ENCODE measurements around the gene DSCAML1. TPM values are rescaled to one million over a fixed set of nuclear protein-coding genes. Genes with fewer than 3 reads are reported as not detected.

The DSCAML1 gene
- total RNA-seq, 2 experiments from 2014 or later = 0.29 to 0.67 TPM

- intact Hi-C loops (cut with micrococcal nuclease) = no loop called here
- ChIA-PET CTCF (no interaction called here), POLR2A (no interaction called here)
- Mint-ChIP-seq H3K4me3 (no peak overlapping the region), H3K27me3 (peaks cover 2% of the 10 kb centered on the region), H3K36me3 (no peaks in the 10 kb centered on the region), H3K9me3 (no peaks in the 10 kb centered on the region), H3K27ac (no peak overlapping the region), H3K4me1 (ENCODE audit: low read depth) (no peaks in the 10 kb centered on the region)
- no peak for DNase-seq
Observed at GRCh38 chr11:117649296-117650055, 147.5 kb downstream of the DSCAML1 start.

GRCh38 chr11:117647872-117648271, 149.1 kb downstream of the DSCAML1 start:
- H3K27me3 Mint-ChIP-seq = peaks cover 4% of the 10 kb centered on the region
- H3K27ac Mint-ChIP-seq = no peak overlapping the region
- no peak overlapping the region for H3K4me3 Mint-ChIP-seq
- no peaks in the 10 kb centered on the region for H3K36me3 Mint-ChIP-seq
- DNase-seq = no peak
- intact Hi-C loops (cut with micrococcal nuclease) = no loop called here
- CTCF ChIA-PET = no interaction called here
- no peaks in the 10 kb centered on the region for H3K9me3 Mint-ChIP-seq
- POLR2A ChIA-PET = no interaction called here
- H3K4me1 Mint-ChIP-seq (ENCODE audit: low read depth) = no peaks in the 10 kb centered on the region

GRCh38 chr11:117647207-117647606, 149.8 kb downstream of the DSCAML1 start:
- H3K27me3 Mint-ChIP-seq = peaks cover 4% of the 10 kb centered on the region
- H3K4me1 Mint-ChIP-seq (ENCODE audit: low read depth) = no peaks in the 10 kb centered on the region
- H3K4me3 Mint-ChIP-seq = no peak overlapping the region
- DNase-seq = no peak
- CTCF ChIA-PET = no interaction called here
- H3K36me3 Mint-ChIP-seq = no peaks in the 10 kb centered on the region
- intact Hi-C loops (cut with micrococcal nuclease) = no loop called here
- no peaks in the 10 kb centered on the region for H3K9me3 Mint-ChIP-seq
- H3K27ac Mint-ChIP-seq = no peak overlapping the region
- POLR2A ChIA-PET = no interaction called here

GRCh38 chr11:117646411-117646810, 150.6 kb downstream of the DSCAML1 start:
- intact Hi-C loops (cut with micrococcal nuclease) = no loop called here
- POLR2A ChIA-PET = no interaction called here
- H3K27me3 Mint-ChIP-seq = peaks cover 4% of the 10 kb centered on the region
- H3K9me3 Mint-ChIP-seq = no peaks in the 10 kb centered on the region
- no peaks in the 10 kb centered on the region for H3K36me3 Mint-ChIP-seq
- no peak for DNase-seq
- CTCF ChIA-PET = interaction anchor here (1.2 kb wide), 1 partner anchor 220 kb away, joined by 5 read pairs; no protein-coding TSS in a partner anchor
- H3K27ac Mint-ChIP-seq = no peak overlapping the region
- no peak overlapping the region for H3K4me3 Mint-ChIP-seq
- H3K4me1 Mint-ChIP-seq (ENCODE audit: low read depth) = no peaks in the 10 kb centered on the region

GRCh38 chr11:117644403-117645155, 152.4 kb downstream of the DSCAML1 start:
- Mint-ChIP-seq H3K27me3 (peaks cover 6% of the 10 kb centered on the region), H3K4me3 (no peak overlapping the region), H3K4me1 (ENCODE audit: low read depth) (no peaks in the 10 kb centered on the region), H3K36me3 (no peaks in the 10 kb centered on the region), H3K9me3 (no peaks in the 10 kb centered on the region), H3K27ac (no peak overlapping the region)
- CTCF ChIA-PET = no interaction called here
- POLR2A ChIA-PET = no interaction called here
- intact Hi-C loops (cut with micrococcal nuclease) = no loop called here
- DNase-seq = no peak

- no peak overlapping the region for H3K27ac Mint-ChIP-seq
- POLR2A ChIA-PET = no interaction called here
- no peaks in the 10 kb centered on the region for H3K36me3 Mint-ChIP-seq
- DNase-seq = no peak
- intact Hi-C loops (cut with micrococcal nuclease) = no loop called here
- no peaks in the 10 kb centered on the region for H3K9me3 Mint-ChIP-seq
- peaks cover 8% of the 10 kb centered on the region for H3K27me3 Mint-ChIP-seq
- CTCF ChIA-PET = no interaction called here
- H3K4me1 Mint-ChIP-seq (ENCODE audit: low read depth) = no peaks in the 10 kb centered on the region
- H3K4me3 Mint-ChIP-seq = no peak overlapping the region
Observed at GRCh38 chr11:117643606-117644300, 153.3 kb downstream of the DSCAML1 start.

- intact Hi-C loops (cut with micrococcal nuclease) = no loop called here
- CTCF ChIA-PET = no interaction called here
- no peaks in the 10 kb centered on the region for H3K36me3 Mint-ChIP-seq
Observed at GRCh38 chr11:117642835-117643234, 154.2 kb downstream of the DSCAML1 start.

GRCh38 chr11:117642396-117642795, 154.6 kb downstream of the DSCAML1 start:
- POLR2A ChIA-PET = no interaction called here

More at GRCh38 chr11:117642835-117643234, 154.2 kb downstream of the DSCAML1 start:
- POLR2A ChIA-PET = no interaction called here
- Mint-ChIP-seq H3K4me1 (ENCODE audit: low read depth) (no peaks in the 10 kb centered on the region), H3K4me3 (no peak overlapping the region), H3K9me3 (no peaks in the 10 kb centered on the region), H3K27me3 (peaks cover 8% of the 10 kb centered on the region), H3K27ac (no peak overlapping the region)
- no peak for DNase-seq

GRCh38 chr11:117641008-117641915, 155.8 kb downstream of the DSCAML1 start:
- H3K27ac Mint-ChIP-seq = no peak overlapping the region
- ChIA-PET POLR2A (no interaction called here), CTCF (no interaction called here)
- H3K27me3 Mint-ChIP-seq = peaks cover 8% of the 10 kb centered on the region
- no peaks in the 10 kb centered on the region for H3K9me3 Mint-ChIP-seq
- intact Hi-C loops (cut with micrococcal nuclease) = no loop called here
- no peak overlapping the region for H3K4me3 Mint-ChIP-seq
- H3K4me1 Mint-ChIP-seq (ENCODE audit: low read depth) = no peaks in the 10 kb centered on the region
- DNase-seq = no peak
- no peaks in the 10 kb centered on the region for H3K36me3 Mint-ChIP-seq

More at GRCh38 chr11:117642396-117642795, 154.6 kb downstream of the DSCAML1 start:
- Mint-ChIP-seq H3K4me1 (ENCODE audit: low read depth) (no peaks in the 10 kb centered on the region), H3K36me3 (no peaks in the 10 kb centered on the region), H3K4me3 (no peak overlapping the region), H3K27me3 (peaks cover 8% of the 10 kb centered on the region), H3K9me3 (no peaks in the 10 kb centered on the region), H3K27ac (no peak overlapping the region)
- no peak for DNase-seq
- CTCF ChIA-PET = no interaction called here
- intact Hi-C loops (cut with micrococcal nuclease) = no loop called here

- peaks cover 7% of the 10 kb centered on the region for H3K27me3 Mint-ChIP-seq
- no peaks in the 10 kb centered on the region for H3K36me3 Mint-ChIP-seq
- ChIA-PET CTCF (no interaction called here), POLR2A (no interaction called here)
- H3K9me3 Mint-ChIP-seq = no peaks in the 10 kb centered on the region
- H3K4me3 Mint-ChIP-seq = no peak overlapping the region
- no peak for DNase-seq
- intact Hi-C loops (cut with micrococcal nuclease) = no loop called here
- H3K27ac Mint-ChIP-seq = no peak overlapping the region
- no peaks in the 10 kb centered on the region for H3K4me1 Mint-ChIP-seq (ENCODE audit: low read depth)
Observed at GRCh38 chr11:117640041-117640440, 157.0 kb downstream of the DSCAML1 start.

- H3K27me3 Mint-ChIP-seq = peaks cover 7% of the 10 kb centered on the region
- intact Hi-C loops (cut with micrococcal nuclease) = no loop called here
- no peaks in the 10 kb centered on the region for H3K9me3 Mint-ChIP-seq
- no peak overlapping the region for H3K4me3 Mint-ChIP-seq
- H3K36me3 Mint-ChIP-seq = no peaks in the 10 kb centered on the region
- ChIA-PET CTCF (no interaction called here), POLR2A (no interaction called here)
- no peaks in the 10 kb centered on the region for H3K4me1 Mint-ChIP-seq (ENCODE audit: low read depth)
- DNase-seq = no peak
- no peak overlapping the region for H3K27ac Mint-ChIP-seq
Observed at GRCh38 chr11:117639601-117640000, 157.4 kb downstream of the DSCAML1 start.
